Measurements from ENCODE around the gene PTPRG. TPM values are rescaled to one million over a fixed set of nuclear protein-coding genes. Genes with fewer than 3 reads are reported as not detected.

The PTPRG gene
- total RNA-seq, 6 experiments from 2014 or later = 11.7 to 27.8 (median 14.7) TPM

DNA sequence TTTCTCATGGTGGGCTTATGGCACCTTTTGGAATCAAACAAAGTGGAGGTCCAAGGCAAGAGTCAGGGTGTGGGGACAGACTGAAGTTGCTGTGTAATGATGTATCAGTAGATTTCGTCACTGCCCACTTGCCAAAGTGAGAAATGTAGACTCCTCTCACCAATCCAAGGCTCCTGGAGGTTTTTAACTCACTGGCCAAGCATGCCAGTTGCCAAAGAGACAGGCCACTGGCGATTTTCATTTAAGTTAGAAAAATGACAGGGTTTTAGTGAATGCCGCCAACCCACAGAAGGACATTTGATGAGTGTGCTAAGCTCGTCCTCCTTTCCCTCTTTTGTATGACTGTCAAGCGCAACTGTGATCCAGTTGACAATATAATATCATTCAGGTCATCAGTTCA lies 602.8 kb downstream of the PTPRG start:
- Histone ChIP-seq H3K27ac (no peak overlapping the region), H3K4me1 (no peaks in the 10 kb centered on the region), H3K9me3 (no peaks in the 10 kb centered on the region), H3K27me3 (no peaks in the 10 kb centered on the region), H3K4me3 (no peak overlapping the region), H3K36me3 (no peaks in the 10 kb centered on the region)
- WGBS (ENCODE audit: insufficient coverage, low coverage, low lambda C conversion rate, missing lambda C conversion rate) = 89% methylated on average over 4 of the region's 5 CpGs
- TF ChIP-seq POLR2A (IDR thresholded peaks at IDR 0.05) = no peak
- TF ChIP-seq, protein P1, sequence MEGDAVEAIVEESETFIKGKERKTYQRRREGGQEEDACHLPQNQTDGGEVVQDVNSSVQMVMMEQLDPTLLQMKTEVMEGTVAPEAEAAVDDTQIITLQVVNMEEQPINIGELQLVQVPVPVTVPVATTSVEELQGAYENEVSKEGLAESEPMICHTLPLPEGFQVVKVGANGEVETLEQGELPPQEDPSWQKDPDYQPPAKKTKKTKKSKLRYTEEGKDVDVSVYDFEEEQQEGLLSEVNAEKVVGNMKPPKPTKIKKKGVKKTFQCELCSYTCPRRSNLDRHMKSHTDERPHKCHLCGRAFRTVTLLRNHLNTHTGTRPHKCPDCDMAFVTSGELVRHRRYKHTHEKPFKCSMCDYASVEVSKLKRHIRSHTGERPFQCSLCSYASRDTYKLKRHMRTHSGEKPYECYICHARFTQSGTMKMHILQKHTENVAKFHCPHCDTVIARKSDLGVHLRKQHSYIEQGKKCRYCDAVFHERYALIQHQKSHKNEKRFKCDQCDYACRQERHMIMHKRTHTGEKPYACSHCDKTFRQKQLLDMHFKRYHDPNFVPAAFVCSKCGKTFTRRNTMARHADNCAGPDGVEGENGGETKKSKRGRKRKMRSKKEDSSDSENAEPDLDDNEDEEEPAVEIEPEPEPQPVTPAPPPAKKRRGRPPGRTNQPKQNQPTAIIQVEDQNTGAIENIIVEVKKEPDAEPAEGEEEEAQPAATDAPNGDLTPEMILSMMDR (IDR thresholded peaks at IDR 0.05) = no peak
- no peak for ATAC-seq
- DNase-seq = no peak
- intact Hi-C loops (cut with DNase I) = no loop called here

DNA sequence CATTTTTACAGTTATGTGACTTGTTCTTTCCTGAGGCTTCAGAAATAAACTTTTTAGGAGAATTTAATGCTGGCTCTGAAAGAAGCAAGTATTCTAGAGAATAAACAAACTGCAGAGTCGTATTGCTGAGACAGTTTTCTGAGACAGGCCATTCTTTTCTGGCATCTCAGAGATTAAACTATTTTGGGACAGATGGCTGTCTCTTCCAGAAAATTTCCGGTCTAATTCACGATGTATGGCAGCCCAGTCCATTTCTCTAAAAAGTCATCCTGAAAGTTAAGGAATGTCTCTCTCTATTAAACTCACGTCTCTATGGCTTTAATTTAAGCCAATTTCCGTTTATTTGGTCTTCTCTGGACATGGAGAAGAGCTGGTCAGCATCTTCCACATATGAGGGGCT lies 603.4 kb downstream of the PTPRG start:
- ATAC-seq = no peak
- WGBS (ENCODE audit: insufficient coverage, low coverage, low lambda C conversion rate, missing lambda C conversion rate) = 85% methylated on average over 5 of the region's 5 CpGs
- Histone ChIP-seq H3K9me3 (no peaks in the 10 kb centered on the region), H3K4me1 (no peaks in the 10 kb centered on the region), H3K36me3 (no peaks in the 10 kb centered on the region), H3K4me3 (no peak overlapping the region), H3K27me3 (no peaks in the 10 kb centered on the region), H3K27ac (no peak overlapping the region)
- no peak for TF ChIP-seq POLR2A (IDR thresholded peaks at IDR 0.05)
- TF ChIP-seq, protein P1 (IDR thresholded peaks at IDR 0.05) = no peak
- no peak for DNase-seq
- intact Hi-C loops (cut with DNase I) = no loop called here

DNA sequence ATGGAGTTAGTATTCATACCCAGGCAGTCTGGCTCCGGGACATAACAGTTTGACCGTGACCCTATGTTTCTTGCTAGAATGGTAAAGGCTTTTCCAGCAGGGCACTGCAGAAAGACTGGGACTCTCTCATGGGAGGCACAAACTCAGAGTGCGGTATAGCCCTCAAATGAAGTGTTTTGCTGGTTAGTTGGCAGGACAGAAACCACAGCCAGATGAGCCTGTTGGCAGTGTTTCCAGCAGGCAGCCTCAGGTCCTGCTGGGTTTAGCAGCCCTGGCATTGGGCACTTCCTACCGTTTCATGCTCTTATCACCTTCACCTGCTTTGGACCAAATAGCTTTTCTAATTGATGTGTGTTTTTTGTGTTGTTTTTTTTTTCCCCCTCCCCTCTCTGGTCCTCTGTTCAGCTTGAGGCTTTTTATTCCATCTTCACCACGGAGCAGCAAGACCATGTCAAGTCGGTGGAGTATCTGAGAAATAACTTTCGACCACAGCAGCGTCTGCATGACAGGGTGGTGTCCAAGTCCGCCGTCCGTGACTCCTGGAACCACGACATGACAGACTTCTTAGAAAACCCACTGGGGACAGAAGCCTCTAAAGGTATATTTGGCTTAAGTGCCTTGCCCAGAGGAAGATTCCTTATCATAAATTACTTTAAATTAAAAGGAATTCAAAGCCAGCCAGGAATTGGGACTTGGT lies 606.3 kb downstream of the PTPRG start:
- H3K36me3 ChIP-seq = no peaks in the 10 kb centered on the region

DNA sequence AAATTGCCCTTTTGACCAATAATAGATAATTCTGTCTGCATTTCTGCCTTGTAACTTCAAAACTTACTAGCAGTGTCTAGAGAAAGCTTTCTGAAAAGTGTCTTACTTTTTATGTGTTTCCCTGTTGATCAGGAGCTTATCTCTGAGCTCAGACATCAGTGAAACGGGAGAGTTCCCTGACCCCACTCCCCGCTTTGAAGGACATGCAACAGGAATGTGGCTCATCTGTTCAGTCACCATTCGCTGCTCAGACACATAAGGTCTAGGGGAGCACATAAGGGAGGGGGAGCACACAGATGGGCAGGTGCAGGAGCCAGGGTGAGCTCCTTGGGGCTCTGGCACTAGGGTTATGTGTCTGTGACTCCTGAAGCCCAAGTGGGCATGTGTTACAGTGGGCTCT lies 607.0 kb downstream of the PTPRG start:
- TF ChIP-seq POLR2A (IDR thresholded peaks at IDR 0.05) = no peak
- TF ChIP-seq, protein P1 (IDR thresholded peaks at IDR 0.05) = no peak
- Histone ChIP-seq H3K4me3 (no peak overlapping the region), H3K27me3 (no peaks in the 10 kb centered on the region), H3K27ac (no peak overlapping the region), H3K9me3 (no peaks in the 10 kb centered on the region), H3K36me3 (no peaks in the 10 kb centered on the region), H3K4me1 (no peaks in the 10 kb centered on the region)
- intact Hi-C loops (cut with DNase I) = no loop called here
- 80% methylated on average over 1 of the region's 3 CpGs for whole genome bisulfite sequencing (ENCODE audit: insufficient coverage, low coverage, low lambda C conversion rate, missing lambda C conversion rate)
- no peak for ATAC-seq
- no peak for DNase-seq

More for the DNA sequence above, 606.3 kb downstream of the PTPRG start:
- Histone ChIP-seq H3K4me3 (no peak overlapping the region), H3K4me1 (no peaks in the 10 kb centered on the region), H3K27me3 (no peaks in the 10 kb centered on the region), H3K27ac (no peak overlapping the region), H3K9me3 (no peaks in the 10 kb centered on the region)
- no peak for DNase-seq
- TF ChIP-seq, protein P1 (IDR thresholded peaks at IDR 0.05) = no peak
- TF ChIP-seq POLR2A (IDR thresholded peaks at IDR 0.05) = no peak
- ATAC-seq = no peak
- intact Hi-C loops (cut with DNase I) = no loop called here
- 92% methylated on average over 10 of the region's 12 CpGs for WGBS (ENCODE audit: insufficient coverage, low coverage, low lambda C conversion rate, missing lambda C conversion rate)

Measured in right lobe of liver (tissue), 6 donors.